GM19372 (cell line): ENCODE results near the gene DNAJC13.
"Not testable (repeated sequence)": the region's sequence is repeated elsewhere in the genome, so short reads cannot be mapped to it uniquely, and the experiment has no call there.

ENCODE experiments used
- ATAC-seq: cut with Tn5 transposase; IDR thresholded peaks from one replicate; pipeline ENCODE4 v1.9.1; 2021; ENCODE audit warnings: mild to moderate bottlenecking, low read depth, moderate library complexity; ENCODE audit not compliant: unreplicated experiment

The DNAJC13 gene

DNA sequence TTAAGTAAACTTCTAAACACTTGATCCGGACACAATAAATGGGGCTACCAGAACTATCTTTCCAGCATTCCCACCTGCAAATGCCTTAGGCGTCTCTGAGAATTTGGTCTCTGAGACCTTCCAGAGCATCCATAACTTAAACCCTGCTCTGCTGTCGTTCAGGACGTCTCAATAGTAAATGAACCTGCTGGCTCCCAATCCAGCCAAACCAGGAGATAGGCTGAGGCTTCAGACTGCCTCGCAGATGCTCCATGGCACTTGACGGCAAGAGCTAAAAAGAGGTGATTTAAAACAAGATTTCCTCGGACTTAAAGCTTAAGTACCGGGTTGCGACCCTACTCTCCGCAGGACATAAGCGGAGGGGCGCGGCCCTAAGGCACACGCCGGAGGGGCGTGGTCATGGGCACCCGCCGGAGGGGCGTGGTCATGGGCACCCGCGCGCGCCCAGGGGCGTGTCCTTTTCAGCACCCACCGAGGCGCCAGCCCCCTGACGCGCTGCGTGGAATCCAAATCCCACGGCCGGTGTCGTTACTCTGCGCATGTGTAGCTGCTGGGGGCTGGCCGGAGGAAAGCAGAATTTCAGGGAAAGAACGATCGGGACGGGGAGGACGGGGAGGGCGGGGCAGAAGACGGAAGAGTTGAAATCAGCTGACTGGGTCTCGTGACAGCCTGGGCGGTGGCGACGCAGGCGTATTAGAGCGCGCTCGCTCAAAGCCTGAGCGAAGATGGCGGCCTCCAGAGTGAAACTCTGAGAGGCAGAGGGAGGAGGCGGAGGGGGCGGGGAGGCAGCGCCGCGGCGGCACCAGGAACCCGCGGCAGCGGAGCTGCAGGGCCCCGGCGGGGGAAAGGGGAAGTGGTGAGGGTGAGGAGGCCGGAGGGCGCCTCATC is at the start of gene DNAJC13:
Gene DNAJC13 (plus strand): TSS at position 696 of the 888 bp plus-strand sequence. CDS start 17,049 bp downstream, outside the sequence.
- peak; percentile 86 for ATAC-seq

GRCh38 chr3:132368515-132368914 is 48.8 kb upstream of the DNAJC13 start:
- ATAC-seq: no peak

DNA sequence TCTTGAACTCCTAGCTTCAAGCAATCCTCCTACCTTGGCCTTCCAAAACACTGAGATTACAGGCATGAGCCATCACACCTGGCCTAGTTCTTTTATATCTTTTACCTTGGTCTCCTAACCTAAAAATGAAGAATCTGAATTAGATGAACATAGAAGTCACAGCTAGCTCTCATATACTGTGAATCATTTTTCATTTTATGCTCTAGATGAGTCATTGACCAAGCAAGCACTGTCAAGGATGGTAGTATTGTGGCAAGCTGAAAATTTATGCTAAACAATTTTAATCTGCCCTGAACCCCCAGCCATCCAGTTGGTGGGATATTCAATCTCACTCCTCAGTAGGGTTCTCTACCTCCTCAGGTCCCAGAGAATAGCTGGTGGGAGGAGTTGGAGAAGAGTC is 48.3 kb upstream of the DNAJC13 start:
- ATAC-seq: no peak

- not testable (repeated sequence) for ATAC-seq
Observed at GRCh38 chr3:132376945-132377354, 40.4 kb upstream of the DNAJC13 start.

DNA sequence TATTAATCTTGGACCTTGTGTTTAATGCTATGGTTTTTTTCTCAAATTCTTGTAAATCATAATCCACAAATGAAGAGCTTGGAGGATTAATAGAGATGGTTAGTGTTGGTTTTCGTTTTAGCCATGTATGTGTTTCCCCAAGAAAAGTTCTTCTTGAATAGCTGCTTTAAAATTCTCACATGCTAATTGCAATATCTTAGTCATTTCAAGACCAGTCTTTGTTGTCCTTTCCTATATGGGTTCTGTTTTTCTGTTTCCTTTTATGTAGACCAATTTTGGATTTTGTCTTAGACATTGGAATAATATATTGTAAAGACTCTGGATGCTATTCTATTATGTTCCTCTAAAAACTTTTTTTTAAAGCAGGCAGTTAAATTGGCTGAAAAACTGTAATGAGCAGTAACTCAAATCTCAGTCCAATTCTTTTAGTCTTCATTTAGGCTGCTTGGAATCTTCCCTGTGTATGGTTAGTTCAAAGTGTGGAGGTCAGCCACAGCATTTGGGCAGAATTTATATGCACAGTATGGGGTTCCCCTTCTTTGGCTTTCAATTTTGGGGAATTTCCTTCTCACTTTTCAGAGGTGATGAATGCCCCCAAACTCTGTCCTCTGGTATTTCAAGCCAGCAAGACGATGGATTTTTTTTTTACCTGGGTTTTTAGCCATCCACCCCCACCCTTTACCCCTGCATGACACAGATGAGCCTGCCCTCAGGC is 39.1 kb upstream of the DNAJC13 start:
- ATAC-seq: peak; percentile 49

GRCh38 chr3:132378846-132379245 is 38.5 kb upstream of the DNAJC13 start:
- no peak for ATAC-seq

GRCh38 chr3:132380920-132381319 is 36.4 kb upstream of the DNAJC13 start:
- no peak for ATAC-seq

DNA sequence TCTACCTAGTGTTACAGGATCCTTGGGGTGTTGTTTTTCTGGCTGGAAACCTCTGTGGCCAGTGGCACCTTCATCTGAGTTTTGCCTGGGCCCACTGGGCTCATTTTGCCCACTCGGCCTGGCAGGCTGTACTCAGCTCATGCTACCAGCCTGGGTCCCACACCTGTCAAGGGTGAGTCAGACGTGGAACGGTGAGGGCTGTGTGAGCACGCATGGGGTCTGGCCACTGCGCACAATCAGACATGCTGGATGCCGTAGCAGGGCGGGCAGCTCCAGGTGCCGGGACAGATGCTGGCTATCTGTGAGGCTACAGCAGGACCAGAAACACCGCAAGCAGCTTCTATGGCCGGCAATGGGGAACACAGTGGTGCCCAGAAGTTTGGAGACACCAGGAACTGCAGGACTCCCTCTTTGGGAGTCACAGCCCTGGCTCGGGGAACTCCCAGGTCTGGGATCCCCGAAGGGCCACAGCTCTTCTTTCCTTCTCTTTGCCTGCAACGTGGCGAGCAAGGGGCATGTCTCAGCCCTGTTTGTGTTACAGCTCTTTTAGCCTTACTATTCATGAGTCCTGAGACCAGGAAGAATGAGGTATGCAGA is 35.9 kb upstream of the DNAJC13 start:
- ATAC-seq: no peak

GRCh38 chr3:132382267-132382666 is 35.0 kb upstream of the DNAJC13 start:
- no peak for ATAC-seq

DNA sequence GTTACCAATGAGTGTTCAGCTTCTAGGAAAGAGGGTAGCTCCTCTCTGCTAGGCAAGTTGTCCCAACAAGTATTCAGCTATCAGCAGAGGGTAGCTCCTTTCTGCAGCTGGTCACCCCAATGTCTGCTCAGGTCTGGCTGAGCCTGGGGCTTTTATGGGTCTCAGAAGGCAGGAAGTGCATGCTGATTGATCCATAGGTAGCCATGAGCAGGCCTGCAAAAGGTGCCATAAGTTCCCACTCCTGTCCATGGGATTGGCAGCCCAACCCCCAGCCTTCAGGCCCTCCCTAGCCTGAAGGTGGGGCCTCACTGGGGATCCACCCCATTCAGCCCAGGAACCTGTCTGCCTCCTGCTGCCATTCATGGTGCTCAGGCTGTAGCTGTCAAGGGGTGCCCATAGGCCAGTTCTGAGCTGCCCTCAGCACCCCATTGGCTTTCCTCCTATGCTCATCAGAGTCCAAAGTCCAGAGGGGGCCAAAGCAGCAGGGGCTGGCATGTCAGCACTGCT is 34.6 kb upstream of the DNAJC13 start:
- no peak for ATAC-seq

DNA sequence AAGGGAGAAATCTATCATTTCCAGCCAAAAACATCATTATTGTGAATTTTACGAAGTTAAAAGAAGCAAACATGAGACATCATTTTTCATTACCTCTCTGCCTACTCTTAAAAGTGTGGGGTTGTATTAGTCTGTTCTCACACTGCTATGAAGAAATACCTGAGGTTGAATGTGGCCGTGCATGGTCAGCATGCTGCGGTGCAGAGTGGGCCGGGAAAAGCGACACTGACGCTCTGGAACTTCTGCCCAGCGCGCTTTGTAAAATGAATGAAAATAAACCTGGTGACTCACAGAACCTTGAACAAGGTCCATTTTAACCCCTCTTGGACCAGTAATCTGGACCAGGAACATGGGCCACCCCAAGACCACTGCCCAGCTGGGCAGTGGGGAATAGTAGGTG is 31.0 kb upstream of the DNAJC13 start:
- no peak for ATAC-seq

- not testable (repeated sequence) for ATAC-seq
Observed at GRCh38 chr3:132392675-132393074, 24.6 kb upstream of the DNAJC13 start.

DNA sequence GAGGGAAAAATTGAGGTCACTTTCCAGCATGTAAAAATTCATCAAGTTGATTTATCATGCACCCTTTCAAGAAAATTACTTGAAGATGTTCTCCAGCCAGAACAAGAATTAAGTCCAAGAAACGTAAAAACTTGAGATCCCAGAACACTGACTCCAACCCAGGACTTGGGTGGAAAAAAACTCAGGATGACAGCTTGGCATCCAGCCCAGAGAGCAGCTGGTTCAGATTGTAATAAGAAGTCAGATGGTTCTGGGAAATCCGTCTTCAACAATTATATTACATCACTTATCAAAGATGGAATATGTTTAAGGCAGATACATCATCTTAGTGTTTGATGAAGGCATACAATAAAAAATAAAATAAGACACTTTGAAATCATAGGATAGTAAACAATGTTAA is 23.0 kb upstream of the DNAJC13 start:
- ATAC-seq: no peak

DNA sequence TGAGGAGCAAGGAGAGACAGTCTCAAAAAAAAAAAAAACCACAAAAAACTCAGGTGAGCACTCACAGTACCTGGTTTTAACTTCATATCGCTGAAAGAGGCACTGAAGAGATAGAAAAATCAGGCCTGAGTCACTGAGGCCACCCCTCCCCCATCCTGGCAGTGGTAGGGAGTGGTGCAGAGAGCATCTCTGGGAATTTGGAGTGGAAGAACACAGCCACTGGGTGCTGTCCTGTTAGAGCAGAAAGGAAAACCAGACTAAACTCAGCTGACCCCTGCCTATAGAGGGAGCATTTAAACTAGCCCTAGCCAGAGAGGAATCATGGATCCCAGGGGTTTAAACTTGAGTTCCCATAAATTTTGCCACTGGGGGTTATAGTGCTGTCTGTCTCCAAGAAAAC is 22.2 kb upstream of the DNAJC13 start:
- ATAC-seq: no peak

- ATAC-seq: no peak
Observed at GRCh38 chr3:132396255-132396654, 21.0 kb upstream of the DNAJC13 start.

- ATAC-seq: not testable (repeated sequence)
Observed at GRCh38 chr3:132396776-132397175, 20.5 kb upstream of the DNAJC13 start.

- no peak for ATAC-seq
Observed at GRCh38 chr3:132399054-132399929, 18.0 kb upstream of the DNAJC13 start.

DNA sequence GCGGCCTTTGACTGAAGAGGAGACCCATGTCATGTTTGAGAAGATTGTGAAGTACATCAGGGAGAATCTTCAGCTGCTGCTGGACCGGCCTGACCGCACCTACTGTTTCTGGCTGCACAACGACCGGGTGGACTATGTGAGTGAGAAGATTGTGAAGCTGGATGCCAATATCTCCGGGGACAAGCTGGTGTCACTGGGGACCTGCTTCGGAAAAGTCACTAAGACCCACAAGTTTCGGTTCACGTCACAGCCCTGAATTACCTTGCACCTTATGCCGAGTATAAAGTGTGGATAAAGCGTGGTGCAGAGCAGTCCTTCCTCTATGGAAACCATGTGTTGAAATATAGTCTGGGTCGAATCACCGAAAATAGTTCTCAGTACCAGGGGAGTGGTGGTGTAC is 16.0 kb upstream of the DNAJC13 start:
- ATAC-seq: no peak

GRCh38 chr3:132404276-132404675 is 13.0 kb upstream of the DNAJC13 start:
- ATAC-seq: no peak

DNA sequence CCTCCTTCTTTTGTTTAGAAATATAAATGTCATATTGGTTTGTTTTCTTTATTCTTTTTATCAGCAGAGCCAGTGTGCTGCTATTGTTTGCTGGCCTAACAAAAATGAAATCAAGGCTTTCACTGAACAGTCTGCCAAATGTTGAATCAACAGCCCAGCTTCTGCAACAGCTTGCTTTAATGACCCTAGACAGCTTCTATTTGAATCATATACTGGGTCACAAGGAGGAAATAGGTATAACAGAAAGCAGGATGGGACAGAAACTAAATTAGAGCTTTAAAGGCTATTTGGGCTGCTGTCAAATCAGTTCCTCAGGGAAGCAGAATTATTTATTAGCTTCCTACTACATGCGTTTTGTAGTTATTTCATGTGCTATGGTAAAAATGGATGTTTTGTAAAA is 12.1 kb upstream of the DNAJC13 start:
- no peak for ATAC-seq
